ENCODE data around the gene TNS3. TPM values are rescaled to one million over a fixed set of nuclear protein-coding genes. Genes with fewer than 3 reads are reported as not detected.

TNS3 gene
- total RNA-seq, 4 donors from 2014 or later = 70.9 to 112 (median 98.6) TPM

GRCh38 chr7:47383072-47383471, 198.8 kb downstream of the TNS3 start:
- TF ChIP-seq CTCF (IDR thresholded peaks at IDR 0.05) = no peak
- ATAC-seq (ENCODE audit: low FRiP score) (no peak), DNase-seq (ENCODE audit: low spot score) (no peak)

GRCh38 chr7:47382200-47382599, 199.7 kb downstream of the TNS3 start:
- ATAC-seq (ENCODE audit: low FRiP score) = no peak
- TF ChIP-seq CTCF (IDR thresholded peaks at IDR 0.05) = no peak
- no peak for DNase-seq (ENCODE audit: low spot score)

GRCh38 chr7:47381134-47381495, 200.8 kb downstream of the TNS3 start:
- DNase-seq (ENCODE audit: low spot score) (no peak), ATAC-seq (ENCODE audit: low FRiP score) (no peak)
- TF ChIP-seq CTCF (IDR thresholded peaks at IDR 0.05) = no peak

GRCh38 chr7:47380325-47381133, 201.4 kb downstream of the TNS3 start:
- DNase-seq (ENCODE audit: low spot score) (no peak), ATAC-seq (ENCODE audit: low FRiP score) (no peak)
- TF ChIP-seq CTCF (IDR thresholded peaks at IDR 0.05) = no peak

GRCh38 chr7:47379629-47380324, 202.1 kb downstream of the TNS3 start:
- DNase-seq (ENCODE audit: low spot score) = no peak
- no peak for ATAC-seq (ENCODE audit: low FRiP score)
- no peak for TF ChIP-seq CTCF (IDR thresholded peaks at IDR 0.05)

- TF ChIP-seq CTCF (IDR thresholded peaks at IDR 0.05) = no peak
Measured at GRCh38 chr7:47378728-47379395, 203.0 kb downstream of the TNS3 start.

More at GRCh38 chr7:47378728-47379395, 203.0 kb downstream of the TNS3 start:
- DNase-seq (ENCODE audit: low spot score) = no peak
- no peak for ATAC-seq (ENCODE audit: low FRiP score)

Data from omental fat pad (tissue), 4 donors.